A673 (cell line): ENCODE data around the gene ABCD1.

Experiments used
- CTCF ChIP-seq: fragments of 300-800, 200-600 bp; sonication (generic); conservative IDR thresholded peaks from 2 replicates; pipeline ENCODE4 v1.5.1; 2017; ENCODE audit warnings: low read depth, mild to moderate bottlenecking, antibody characterized with exemption, low read length, moderate library complexity, mixed read lengths
- EZH2 ChIP-seq: fragments of 200-600 bp; sonication (generic); IDR thresholded peaks from 2 replicates; pipeline ENCODE4 v1.6.1; 2017; ENCODE audit warnings: borderline replicate concordance, low read depth, mild to moderate bottlenecking, mixed read lengths, antibody characterized with exemption, low read length; ENCODE audit not compliant: poor library complexity, severe bottlenecking

DNA sequence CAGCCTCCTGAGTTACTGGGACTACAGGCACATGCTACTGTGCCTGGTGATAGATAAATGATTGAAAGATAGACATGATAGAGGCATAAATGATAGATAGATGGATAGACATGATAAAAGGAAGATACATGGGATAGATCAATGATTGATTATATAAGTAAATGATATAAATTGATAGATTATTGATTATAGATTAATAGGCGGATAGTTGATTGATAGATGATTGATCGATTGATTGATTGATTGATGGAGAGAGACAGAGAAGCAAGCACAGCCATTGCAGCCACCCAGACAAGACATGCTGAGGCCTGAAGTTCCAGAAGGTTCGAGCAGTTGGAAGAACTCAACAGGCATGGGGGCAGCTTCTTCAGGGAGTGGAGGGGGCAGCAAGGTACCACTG is 21.7 kb downstream of the ABCD1 start:
- TF ChIP-seq CTCF: no peak
- no peak for TF ChIP-seq EZH2
